NCI-H1105 (cell line): ENCODE results near the gene PLSCR1.
"Not testable (repeated sequence)": the region's sequence is repeated elsewhere in the genome, so short reads cannot be mapped to it uniquely, and the experiment has no call there.

Source experiments
- DNase-seq: peaks from one replicate; lab custom pipeline; 2025; lab: John Stamatoyannopoulos, UW

The PLSCR1 gene

GRCh38 chr3:146511402-146512134 lies 32.8 kb downstream of the PLSCR1 start:
- DNase-seq: no peak

GRCh38 chr3:146507331-146508120 lies 36.9 kb downstream of the PLSCR1 start:
- no peak for DNase-seq

GRCh38 chr3:146505516-146505915 lies 38.9 kb downstream of the PLSCR1 start:
- DNase-seq: no peak

- DNase-seq: no peak
Measured at GRCh38 chr3:146504498-146505197, 39.8 kb downstream of the PLSCR1 start.

- DNase-seq: no peak
Measured at GRCh38 chr3:146503461-146504202, 40.8 kb downstream of the PLSCR1 start.

DNA sequence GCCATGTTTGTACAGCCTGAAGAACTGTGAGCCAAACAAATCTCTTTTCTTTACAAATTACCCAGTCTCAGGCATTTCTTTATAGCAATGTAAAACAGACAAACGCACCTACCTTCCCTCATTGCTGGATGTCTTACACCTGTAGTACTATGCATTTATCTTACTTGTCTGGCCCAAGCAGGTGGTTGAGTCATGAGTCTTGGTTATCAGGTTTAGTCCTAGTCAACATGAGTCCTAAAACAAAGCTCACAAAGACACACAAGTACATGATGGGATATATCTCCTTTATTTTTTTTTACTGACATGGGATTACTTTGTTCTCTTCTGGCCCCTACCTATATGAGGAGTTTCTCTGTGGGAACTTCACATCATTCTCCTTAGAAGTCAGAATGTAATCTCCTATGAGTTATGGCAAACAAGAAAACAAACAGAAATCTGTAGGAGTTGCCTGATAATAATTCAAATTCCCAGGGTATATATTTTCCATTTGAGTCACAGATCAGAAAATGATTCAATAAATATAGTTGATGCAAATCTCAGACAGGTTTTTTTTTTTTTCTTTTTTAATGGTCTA lies 41.4 kb downstream of the PLSCR1 start:
- no peak for DNase-seq

- no peak for DNase-seq
Measured at GRCh38 chr3:146501752-146502151, 42.7 kb downstream of the PLSCR1 start.

GRCh38 chr3:146499701-146500100 lies 44.7 kb downstream of the PLSCR1 start:
- DNase-seq: no peak

DNA sequence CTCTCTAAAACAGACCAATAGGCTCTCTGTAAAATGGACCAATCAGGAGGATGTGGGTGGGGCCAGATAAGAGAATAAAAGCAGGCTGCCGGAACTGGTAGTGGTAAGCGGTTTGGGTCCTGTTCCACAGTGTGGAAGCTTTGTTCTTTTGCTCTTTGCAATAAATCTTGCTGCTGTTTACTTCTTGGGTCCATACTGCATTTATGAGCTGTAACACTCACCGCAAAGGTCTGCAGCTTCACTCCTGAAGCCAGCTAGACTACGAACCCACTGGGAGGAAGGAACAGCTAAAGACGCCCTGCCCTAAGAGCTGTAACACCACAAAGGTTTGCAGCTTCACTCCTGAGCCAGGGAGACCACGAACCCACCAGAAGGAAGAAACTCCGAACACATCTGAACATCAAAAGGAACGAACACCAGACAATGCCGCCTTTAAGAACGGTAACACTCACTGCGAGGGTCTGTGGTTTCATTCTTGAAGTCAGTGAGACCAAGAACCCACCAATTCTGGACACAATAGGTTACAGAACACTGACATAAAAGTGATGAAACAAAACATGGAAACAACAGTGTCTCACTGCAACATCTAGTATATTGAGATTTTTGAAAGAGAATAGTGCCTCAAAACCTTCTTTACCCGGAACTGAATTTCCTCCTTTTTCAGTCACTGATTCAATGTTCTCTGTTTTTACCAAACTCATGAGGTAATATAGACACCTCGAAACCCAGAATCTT lies 46.2 kb downstream of the PLSCR1 start:
- DNase-seq: no peak

- DNase-seq: not testable (repeated sequence)
Measured at GRCh38 chr3:146497145-146497843, 47.1 kb downstream of the PLSCR1 start.

DNA sequence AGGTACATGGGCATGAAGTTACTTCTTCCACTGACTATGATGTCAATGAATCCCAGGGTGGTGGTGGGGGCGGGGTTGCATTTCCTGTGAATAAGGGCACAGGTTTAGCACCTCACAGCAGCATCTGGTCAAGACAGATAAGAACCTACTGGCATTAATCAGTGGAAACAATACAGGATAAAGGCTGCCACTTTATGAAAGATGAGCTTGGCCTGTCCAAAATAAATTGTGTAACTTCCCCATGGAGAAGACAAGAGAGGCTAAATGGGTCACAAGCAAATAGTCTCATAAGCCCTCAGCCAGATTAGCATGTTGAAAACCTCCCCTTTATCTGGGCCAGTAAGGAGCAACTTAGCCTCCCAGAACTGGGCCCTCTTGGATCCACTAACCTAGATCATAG lies 47.7 kb downstream of the PLSCR1 start:
- DNase-seq: no peak

DNA sequence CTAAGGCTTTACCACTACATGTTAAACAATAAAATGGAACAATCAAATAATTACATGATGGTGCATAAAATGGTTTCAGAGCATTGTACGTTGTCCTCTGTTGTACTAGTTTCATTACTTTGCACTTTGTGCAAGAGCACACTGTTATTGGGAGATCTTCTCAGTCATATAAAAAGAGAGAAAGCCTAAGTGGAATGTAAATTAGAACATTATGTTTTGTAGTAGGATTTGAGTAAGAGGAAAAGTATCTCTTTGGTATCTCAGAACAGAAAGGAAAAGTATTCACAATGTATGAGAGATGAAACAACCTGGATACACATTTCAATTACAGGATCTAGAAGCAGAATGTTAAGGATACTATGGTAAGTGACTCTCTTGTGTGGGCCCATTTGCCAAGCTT lies 48.2 kb downstream of the PLSCR1 start:
- no peak for DNase-seq

GRCh38 chr3:146493761-146494160 lies 50.6 kb downstream of the PLSCR1 start:
- no peak for DNase-seq

GRCh38 chr3:146493221-146493620 lies 51.2 kb downstream of the PLSCR1 start:
- DNase-seq: no peak

- no peak for DNase-seq
Measured at GRCh38 chr3:146491303-146491702, 53.1 kb downstream of the PLSCR1 start.

DNA sequence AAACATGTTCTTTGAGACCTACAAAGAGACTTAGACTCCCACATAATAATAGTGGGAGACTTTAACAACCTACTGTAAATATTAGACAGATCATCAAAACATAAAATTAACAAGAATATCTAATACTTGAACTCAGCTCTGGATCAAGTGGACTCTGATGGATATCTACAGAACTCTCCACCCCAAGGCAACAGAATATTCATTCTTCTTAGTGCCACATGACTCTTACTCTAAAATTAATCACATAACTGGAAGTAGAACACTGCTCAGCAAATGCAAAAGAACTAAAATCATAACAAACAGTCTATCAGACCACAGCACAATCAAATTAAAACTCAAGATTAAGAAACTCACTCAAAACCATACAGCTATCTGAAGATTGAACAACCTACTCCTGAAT lies 59.1 kb downstream of the PLSCR1 start:
- DNase-seq: no peak

DNA sequence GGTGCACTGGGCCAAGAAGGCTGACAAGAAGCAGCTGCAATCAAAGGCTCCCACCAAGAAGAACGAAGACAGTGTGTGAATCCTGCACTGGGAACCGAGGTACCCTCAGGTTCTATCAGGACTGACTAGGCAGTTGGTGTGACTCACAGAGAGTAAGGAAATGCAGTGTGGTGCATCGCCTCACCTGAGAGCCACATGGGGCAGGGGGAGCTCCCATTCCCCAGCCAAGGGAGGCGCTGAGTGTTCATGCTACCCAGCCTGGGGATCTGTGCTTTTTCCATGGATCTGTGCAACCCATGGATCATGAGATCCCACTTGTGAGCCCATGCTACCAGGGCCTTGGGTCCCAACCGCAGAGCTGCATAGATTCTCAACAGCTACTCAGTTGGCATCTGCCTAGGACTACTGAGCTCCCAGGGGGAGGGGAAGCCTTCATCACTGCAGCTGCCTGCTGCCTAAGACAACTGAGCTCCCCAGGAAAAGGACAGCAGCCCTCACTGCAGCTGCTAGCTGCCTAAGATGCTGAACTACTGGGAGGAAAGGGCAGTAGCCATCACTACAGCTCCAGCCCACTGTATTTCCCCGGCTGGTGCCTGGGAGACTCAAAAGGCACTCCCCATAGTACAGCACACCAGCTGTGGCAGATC lies 68.2 kb downstream of the PLSCR1 start:
- DNase-seq: no peak

DNA sequence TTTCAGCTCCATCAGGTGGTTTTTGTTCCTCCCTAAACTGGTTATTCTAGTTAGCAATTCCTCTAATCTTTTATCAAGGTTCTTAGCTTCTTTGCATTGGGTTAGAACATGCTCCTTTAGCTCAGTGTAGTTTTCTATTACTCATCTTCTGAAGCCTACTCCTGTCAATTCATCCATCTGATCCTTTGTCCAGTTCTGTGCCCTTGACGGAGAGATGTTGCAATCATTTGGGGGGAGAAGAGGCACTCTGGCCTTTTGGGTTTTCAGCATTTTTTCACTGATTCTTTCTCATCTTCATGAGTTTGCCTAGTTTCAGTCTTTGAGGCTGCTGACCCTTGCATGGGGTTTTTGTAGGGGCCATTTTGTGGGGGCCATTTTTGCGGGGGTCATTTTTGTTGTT lies 69.4 kb downstream of the PLSCR1 start:
- not testable (repeated sequence) for DNase-seq

DNA sequence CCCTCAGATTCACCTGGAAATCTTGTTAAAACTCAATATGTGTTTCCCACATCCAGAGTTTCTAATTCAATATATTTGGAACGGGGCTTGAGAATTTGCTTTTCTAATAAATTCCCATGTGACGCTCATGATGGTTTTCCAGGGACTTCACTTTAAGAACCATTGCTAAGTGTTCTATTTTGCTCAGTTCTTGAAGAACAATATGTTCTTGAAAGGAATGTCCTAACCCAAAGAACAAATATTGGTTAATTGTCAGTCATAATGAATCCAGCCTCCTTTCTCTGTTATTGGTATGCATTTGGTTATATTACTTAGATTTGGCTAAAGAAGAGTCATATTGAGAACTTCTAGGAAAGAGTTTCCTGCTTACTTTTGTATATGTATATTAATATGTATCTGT lies 70.7 kb downstream of the PLSCR1 start:
- DNase-seq: no peak

- no peak for DNase-seq
Measured at GRCh38 chr3:146472611-146473010, 71.8 kb downstream of the PLSCR1 start.
